OCI-M2 (cell line): Measurements from ENCODE around the gene EVX2.

Experiments
- DNase-seq: peaks from one replicate; lab custom pipeline; 2025; ENCODE audit not compliant: unreplicated experiment; lab: John Stamatoyannopoulos, UW

The EVX2 gene

GRCh38 chr2:176083796-176084261 lies at the start of gene EVX2:
Gene EVX2, minus strand, starts transcription at chr2:176083962. Its CDS starts 186 bp downstream, at chr2:176083776.
- no peak for DNase-seq

- DNase-seq = no peak
These were observed 49.6 kb upstream of the EVX2 start for GRCh38 chr2:176133389-176133788.

GRCh38 chr2:176132205-176133171 lies 48.7 kb upstream of the EVX2 start:
- no peak for DNase-seq

- no peak for DNase-seq
These were observed 48.0 kb upstream of the EVX2 start for GRCh38 chr2:176131848-176132158.

- DNase-seq = no peak
These were observed 47.4 kb upstream of the EVX2 start for GRCh38 chr2:176130957-176131847.

GRCh38 chr2:176130147-176130956 lies 46.6 kb upstream of the EVX2 start:
- no peak for DNase-seq

GRCh38 chr2:176129813-176130146 lies 46.0 kb upstream of the EVX2 start:
- no peak for DNase-seq

- no peak for DNase-seq
These were observed 45.4 kb upstream of the EVX2 start, which contains the start of gene HOXD8 for GRCh38 chr2:176128982-176129796. Gene HOXD8, plus strand, starts transcription at chr2:176129705. Its CDS starts 662 bp downstream, at chr2:176130367.

GRCh38 chr2:176128172-176128981 lies 44.6 kb upstream of the EVX2 start:
- no peak for DNase-seq

GRCh38 chr2:176127774-176128072 lies 44.0 kb upstream of the EVX2 start:
- DNase-seq = no peak

- DNase-seq = no peak
These were observed 43.4 kb upstream of the EVX2 start for GRCh38 chr2:176126929-176127773.

- no peak for DNase-seq
These were observed 42.0 kb upstream of the EVX2 start for GRCh38 chr2:176125772-176126054.

- DNase-seq = no peak
These were observed 41.4 kb upstream of the EVX2 start for GRCh38 chr2:176124947-176125771.

GRCh38 chr2:176124110-176124946 lies 40.6 kb upstream of the EVX2 start:
- DNase-seq = no peak

GRCh38 chr2:176123411-176124109 lies 39.8 kb upstream of the EVX2 start:
- DNase-seq = no peak

- DNase-seq = no peak
These were observed 39.1 kb upstream of the EVX2 start, which contains the start of gene HOXD9 for GRCh38 chr2:176122683-176123410. Gene HOXD9, plus strand, starts transcription at chr2:176122719. Its CDS starts 50 bp downstream, at chr2:176122769.
